ENCODE results near the gene ABHD17A.
"Not testable (repeated sequence)": the region's sequence is repeated elsewhere in the genome, so short reads cannot be mapped to it uniquely, and the experiment has no call there.

The ABHD17A gene

DNA sequence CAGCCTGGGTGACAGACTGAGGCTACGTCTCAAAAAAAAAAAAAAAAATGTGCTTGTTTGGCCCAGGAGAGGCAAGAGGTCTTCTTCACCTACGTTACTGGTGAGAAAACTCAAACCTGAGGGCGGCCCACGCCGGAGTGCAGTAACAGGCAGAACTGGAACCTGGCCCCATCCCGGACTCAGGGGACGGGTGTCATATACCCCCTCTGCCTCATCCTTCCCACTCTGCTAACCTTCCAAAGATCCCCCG is 19.5 kb upstream of the ABHD17A start:
- H3K4me1 ChIP-seq (ENCODE audit: insufficient read depth, insufficient read length) = peaks cover 25% of the 10 kb centered on the region
- no peak for TF ChIP-seq YY1 (IDR thresholded peaks at IDR 0.05; ENCODE audit: insufficient read depth, insufficient read length)
- TF ChIP-seq SUZ12 (IDR thresholded peaks at IDR 0.05; ENCODE audit: extremely low read depth, insufficient read depth, insufficient read length) = no peak
- no peak for TF ChIP-seq ZNF274 (IDR thresholded peaks at IDR 0.05; ENCODE audit: low read depth, low read length)
- H3K9ac ChIP-seq (ENCODE audit: insufficient read length, low read depth) = peak overlapping the region; percentile 82
- no peaks in the 10 kb centered on the region for H3K9me3 ChIP-seq (ENCODE audit: insufficient read depth, low read length)
- peak overlapping the region; percentile 66 for H3K4me3 ChIP-seq (ENCODE audit: insufficient read length, low read depth)
- no peaks in the 10 kb centered on the region for H3K27me3 ChIP-seq (ENCODE audit: insufficient read depth, insufficient read length)
- peaks cover 35% of the 10 kb centered on the region for H3K36me3 ChIP-seq (ENCODE audit: insufficient read depth, insufficient read length, low read length)
- DNase-seq (ENCODE audit: low read depth, low spot score) = no peak

DNA sequence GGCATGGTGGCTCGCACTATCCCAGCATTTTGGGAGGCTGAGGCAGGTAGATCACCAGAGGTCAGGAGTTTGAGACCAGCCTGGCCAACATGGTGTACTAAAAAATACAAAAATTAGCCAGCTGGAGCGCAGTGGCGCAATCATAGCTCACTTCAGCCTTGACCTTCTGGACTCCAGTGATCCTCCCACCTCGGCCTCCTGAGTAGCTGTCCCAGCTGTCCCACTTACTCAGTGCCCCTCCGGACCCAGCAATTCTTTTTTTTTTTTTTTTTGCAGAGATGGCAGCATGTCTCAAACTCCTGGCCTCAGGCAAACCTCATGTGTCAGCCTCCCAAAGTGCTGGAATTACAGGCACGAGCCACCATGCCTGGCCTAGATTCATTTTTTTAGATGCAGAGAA is 17.6 kb upstream of the ABHD17A start:
- H3K4me3 ChIP-seq (ENCODE audit: insufficient read length, low read depth) = no peak overlapping the region
- no peak for TF ChIP-seq SUZ12 (IDR thresholded peaks at IDR 0.05; ENCODE audit: extremely low read depth, insufficient read depth, insufficient read length)
- no peak for TF ChIP-seq ZNF274 (IDR thresholded peaks at IDR 0.05; ENCODE audit: low read depth, low read length)
- TF ChIP-seq YY1 (IDR thresholded peaks at IDR 0.05; ENCODE audit: insufficient read depth, insufficient read length) = no peak
- H3K9me3 ChIP-seq (ENCODE audit: insufficient read depth, low read length) = no peaks in the 10 kb centered on the region
- no peaks in the 10 kb centered on the region for H3K27me3 ChIP-seq (ENCODE audit: insufficient read depth, insufficient read length)
- no peak for DNase-seq (ENCODE audit: low read depth, low spot score)
- peaks cover 13% of the 10 kb centered on the region for H3K4me1 ChIP-seq (ENCODE audit: insufficient read depth, insufficient read length)
- H3K36me3 ChIP-seq (ENCODE audit: insufficient read depth, insufficient read length, low read length) = peaks cover 21% of the 10 kb centered on the region
- peak overlapping the region; percentile 21 for H3K9ac ChIP-seq (ENCODE audit: insufficient read length, low read depth)

DNA sequence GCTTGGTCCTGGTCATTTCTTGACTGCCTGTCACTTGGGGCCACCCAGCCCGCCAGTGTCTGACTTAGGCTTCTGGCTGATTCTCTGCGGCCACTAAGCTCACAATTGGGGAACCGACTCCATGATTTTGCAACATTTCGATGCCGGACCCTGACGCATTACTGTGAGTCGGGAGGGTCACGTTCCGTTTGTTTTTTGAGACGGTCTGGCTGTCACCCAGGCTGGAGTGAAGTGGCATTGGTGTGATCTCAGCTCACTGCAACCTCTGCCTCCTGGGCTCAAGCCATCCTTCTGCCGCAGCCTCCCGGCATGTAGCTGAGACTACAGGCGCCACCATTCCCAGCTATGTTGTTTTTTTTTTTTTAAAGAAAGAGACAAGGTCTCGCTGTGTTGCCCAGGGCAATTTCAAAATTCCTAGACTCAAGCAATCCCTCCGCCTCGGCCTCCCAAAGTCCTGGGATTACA is 16.7 kb upstream of the ABHD17A start:
- peaks cover 11% of the 10 kb centered on the region for H3K36me3 ChIP-seq (ENCODE audit: insufficient read depth, insufficient read length, low read length)
- H3K27me3 ChIP-seq (ENCODE audit: insufficient read depth, insufficient read length) = no peaks in the 10 kb centered on the region
- no peak for DNase-seq (ENCODE audit: low read depth, low spot score)
- peaks cover 5% of the 10 kb centered on the region for H3K4me1 ChIP-seq (ENCODE audit: insufficient read depth, insufficient read length)
- H3K4me3 ChIP-seq (ENCODE audit: insufficient read length, low read depth) = no peak overlapping the region
- peak overlapping the region; percentile 32 for H3K9ac ChIP-seq (ENCODE audit: insufficient read length, low read depth)
- no peak for TF ChIP-seq ZNF274 (IDR thresholded peaks at IDR 0.05; ENCODE audit: low read depth, low read length)
- no peak for TF ChIP-seq SUZ12 (IDR thresholded peaks at IDR 0.05; ENCODE audit: extremely low read depth, insufficient read depth, insufficient read length)
- no peak for TF ChIP-seq YY1 (IDR thresholded peaks at IDR 0.05; ENCODE audit: insufficient read depth, insufficient read length)
- no peaks in the 10 kb centered on the region for H3K9me3 ChIP-seq (ENCODE audit: insufficient read depth, low read length)

DNA sequence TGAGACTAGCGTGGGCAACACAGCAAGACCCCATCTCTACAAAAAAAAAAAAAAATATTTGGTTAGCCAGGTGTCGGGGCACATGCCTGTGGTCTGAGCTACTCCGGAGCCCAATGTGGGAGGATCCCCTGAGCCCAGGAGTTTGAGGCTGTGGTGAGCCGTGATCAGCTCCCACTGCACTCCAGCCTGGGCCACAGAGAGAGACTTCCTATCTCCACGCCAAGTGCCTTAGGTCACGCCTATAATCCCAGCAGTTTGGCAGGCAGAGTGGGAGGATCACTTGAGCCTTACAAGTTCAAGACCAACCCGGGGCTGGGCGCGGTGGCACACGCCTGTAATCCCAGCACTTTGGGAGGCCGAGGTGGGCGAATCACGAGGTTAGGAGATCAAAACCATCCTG is 11.2 kb upstream of the ABHD17A start:
- no peak overlapping the region for H3K4me3 ChIP-seq (ENCODE audit: insufficient read length, low read depth)
- TF ChIP-seq YY1 (IDR thresholded peaks at IDR 0.05; ENCODE audit: insufficient read depth, insufficient read length) = no peak
- TF ChIP-seq SUZ12 (IDR thresholded peaks at IDR 0.05; ENCODE audit: extremely low read depth, insufficient read depth, insufficient read length) = no peak
- no peak for TF ChIP-seq ZNF274 (IDR thresholded peaks at IDR 0.05; ENCODE audit: low read depth, low read length)
- no peak overlapping the region for H3K9ac ChIP-seq (ENCODE audit: insufficient read length, low read depth)
- H3K27me3 ChIP-seq (ENCODE audit: insufficient read depth, insufficient read length) = no peaks in the 10 kb centered on the region
- no peaks in the 10 kb centered on the region for H3K9me3 ChIP-seq (ENCODE audit: insufficient read depth, low read length)
- no peaks in the 10 kb centered on the region for H3K36me3 ChIP-seq (ENCODE audit: insufficient read depth, insufficient read length, low read length)
- H3K4me1 ChIP-seq (ENCODE audit: insufficient read depth, insufficient read length) = peaks cover 5% of the 10 kb centered on the region
- no peak for DNase-seq (ENCODE audit: low read depth, low spot score)

DNA sequence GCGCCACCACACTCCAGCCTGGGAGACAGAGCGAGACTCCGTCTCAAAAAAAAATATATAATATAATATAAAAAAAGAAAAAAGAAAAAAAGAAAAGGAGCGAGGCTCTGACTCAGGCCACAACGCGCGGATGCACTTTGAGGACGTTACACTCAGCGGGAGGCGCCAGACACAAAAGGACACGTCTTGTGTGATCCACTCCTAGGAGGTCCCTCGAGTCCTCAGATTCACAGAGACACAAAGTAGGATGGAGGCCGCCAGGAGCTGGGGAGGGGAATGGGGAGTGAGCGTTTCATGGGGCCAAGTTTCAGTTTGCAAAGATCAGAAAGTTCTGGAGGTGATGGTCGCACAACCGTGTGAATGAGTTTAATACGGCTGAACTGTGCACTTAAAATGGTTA is 8.5 kb upstream of the ABHD17A start:
- Histone ChIP-seq H3K4me3 (ENCODE audit: insufficient read length, low read depth) (no peak overlapping the region), H3K4me1 (ENCODE audit: insufficient read depth, insufficient read length) (peaks cover 5% of the 10 kb centered on the region), H3K36me3 (ENCODE audit: insufficient read depth, insufficient read length, low read length) (no peaks in the 10 kb centered on the region), H3K9ac (ENCODE audit: insufficient read length, low read depth) (no peak overlapping the region), H3K27me3 (ENCODE audit: insufficient read depth, insufficient read length) (no peaks in the 10 kb centered on the region), H3K9me3 (ENCODE audit: insufficient read depth, low read length) (no peaks in the 10 kb centered on the region)
- TF ChIP-seq YY1 (IDR thresholded peaks at IDR 0.05; ENCODE audit: insufficient read depth, insufficient read length) = no peak
- TF ChIP-seq ZNF274 (IDR thresholded peaks at IDR 0.05; ENCODE audit: low read depth, low read length) = no peak
- TF ChIP-seq SUZ12 (IDR thresholded peaks at IDR 0.05; ENCODE audit: extremely low read depth, insufficient read depth, insufficient read length) = no peak
- DNase-seq (ENCODE audit: low read depth, low spot score) = no peak

DNA sequence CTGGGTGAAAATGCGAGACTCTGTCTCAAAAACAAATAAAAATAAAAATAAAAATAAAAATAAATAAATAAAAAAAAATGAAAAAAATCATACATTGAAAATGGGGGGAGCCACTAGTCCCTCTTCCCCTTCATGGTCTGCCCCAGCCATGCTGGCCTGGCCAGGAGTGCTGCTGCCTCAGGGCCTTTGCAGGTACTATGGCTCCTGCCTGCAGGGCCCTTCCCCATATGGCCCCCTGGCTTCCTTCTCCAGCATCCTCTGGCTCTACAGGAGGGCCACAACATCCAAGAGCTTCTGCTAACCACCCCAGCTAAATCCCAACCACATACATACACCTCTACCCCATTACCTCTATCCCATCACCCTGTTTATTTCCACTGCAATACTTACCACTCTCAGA is 4.6 kb upstream of the ABHD17A start:
- H3K4me1 ChIP-seq (ENCODE audit: insufficient read depth, insufficient read length) = peaks cover 5% of the 10 kb centered on the region
- no peak for DNase-seq (ENCODE audit: low read depth, low spot score)
- TF ChIP-seq SUZ12 (IDR thresholded peaks at IDR 0.05; ENCODE audit: extremely low read depth, insufficient read depth, insufficient read length) (no peak), YY1 (IDR thresholded peaks at IDR 0.05; ENCODE audit: insufficient read depth, insufficient read length) (no peak), ZNF274 (IDR thresholded peaks at IDR 0.05; ENCODE audit: low read depth, low read length) (no peak)
- H3K27me3 ChIP-seq (ENCODE audit: insufficient read depth, insufficient read length) = no peaks in the 10 kb centered on the region
- H3K36me3 ChIP-seq (ENCODE audit: insufficient read depth, insufficient read length, low read length) = no peaks in the 10 kb centered on the region
- no peak overlapping the region for H3K9ac ChIP-seq (ENCODE audit: insufficient read length, low read depth)
- H3K4me3 ChIP-seq (ENCODE audit: insufficient read length, low read depth) = no peak overlapping the region
- H3K9me3 ChIP-seq (ENCODE audit: insufficient read depth, low read length) = no peaks in the 10 kb centered on the region

DNA sequence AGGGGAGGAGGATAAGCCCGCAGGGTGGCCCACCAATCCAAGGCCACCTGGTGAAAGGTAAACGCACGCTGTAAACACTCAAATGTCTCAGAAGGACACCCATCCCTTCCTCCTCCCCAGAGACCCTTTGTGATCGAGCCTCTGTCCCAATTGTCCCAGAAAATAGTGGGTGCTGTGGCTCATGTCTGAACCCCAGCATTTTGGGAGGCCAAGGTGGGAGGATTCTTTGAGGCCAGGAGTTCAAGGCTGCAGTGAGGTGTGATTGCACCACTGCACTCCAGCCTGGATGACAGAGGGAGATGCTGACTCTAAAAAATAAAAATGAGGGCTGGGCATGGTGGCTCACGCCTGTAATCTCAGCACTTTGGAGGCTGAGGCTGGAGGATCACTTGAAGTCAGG is 3.1 kb upstream of the ABHD17A start:
- Histone ChIP-seq H3K27me3 (ENCODE audit: insufficient read depth, insufficient read length) (no peaks in the 10 kb centered on the region), H3K9me3 (ENCODE audit: insufficient read depth, low read length) (no peaks in the 10 kb centered on the region), H3K9ac (ENCODE audit: insufficient read length, low read depth) (peak overlapping the region; percentile 33), H3K4me1 (ENCODE audit: insufficient read depth, insufficient read length) (peaks cover 13% of the 10 kb centered on the region), H3K36me3 (ENCODE audit: insufficient read depth, insufficient read length, low read length) (no peaks in the 10 kb centered on the region), H3K4me3 (ENCODE audit: insufficient read length, low read depth) (no peak overlapping the region)
- no peak for DNase-seq (ENCODE audit: low read depth, low spot score)
- no peak for TF ChIP-seq YY1 (IDR thresholded peaks at IDR 0.05; ENCODE audit: insufficient read depth, insufficient read length)
- no peak for TF ChIP-seq SUZ12 (IDR thresholded peaks at IDR 0.05; ENCODE audit: extremely low read depth, insufficient read depth, insufficient read length)
- no peak for TF ChIP-seq ZNF274 (IDR thresholded peaks at IDR 0.05; ENCODE audit: low read depth, low read length)

DNA sequence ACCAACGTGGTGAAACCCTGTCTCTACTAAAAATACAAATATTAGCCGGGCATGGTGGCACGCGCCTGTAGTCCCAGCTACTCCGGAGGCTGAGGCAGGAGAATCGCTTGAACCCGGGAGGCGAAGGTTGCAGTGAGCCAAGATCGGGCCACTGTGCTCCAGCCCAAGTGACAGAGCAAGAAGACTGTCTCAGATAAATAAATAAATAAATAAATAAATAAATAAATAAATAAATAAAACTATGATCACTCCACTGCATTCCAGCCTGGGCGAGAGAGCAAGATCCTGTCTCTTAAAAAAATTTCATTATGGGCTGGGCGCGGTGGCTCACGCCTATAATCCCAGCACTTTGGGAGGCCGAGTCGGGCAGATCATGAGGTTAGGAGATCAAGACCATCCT is 1.1 kb upstream of the ABHD17A start:
- Histone ChIP-seq H3K36me3 (ENCODE audit: insufficient read depth, insufficient read length, low read length) (peaks cover 12% of the 10 kb centered on the region), H3K4me1 (ENCODE audit: insufficient read depth, insufficient read length) (peaks cover 21% of the 10 kb centered on the region)
- not testable (repeated sequence) for H3K9ac ChIP-seq (ENCODE audit: insufficient read length, low read depth); H3K4me3 ChIP-seq (ENCODE audit: insufficient read length, low read depth); H3K9me3 ChIP-seq (ENCODE audit: insufficient read depth, low read length); DNase-seq (ENCODE audit: low read depth, low spot score); H3K27me3 ChIP-seq (ENCODE audit: insufficient read depth, insufficient read length)
